OCI-LY1 (cell line): ENCODE measurements around the gene PTH1R.

Source experiments
- EZH2 ChIP-seq: fragments of 200-600 bp; sonication (generic), shearing (Covaris generic); IDR thresholded peaks from 2 replicates; pipeline ENCODE4 v1.8.0; 2017; ENCODE audit warnings: borderline replicate concordance, mixed run types, mild to moderate bottlenecking, antibody characterized with exemption, low read length, moderate library complexity, mixed read lengths
- TF ChIP-seq, protein P1 (sequence below): fragments of 200-600 bp; sonication (generic), shearing (Covaris generic); IDR thresholded peaks from 2 replicates; pipeline ENCODE4 v1.5.1; 2017; ENCODE audit warnings: mild to moderate bottlenecking, antibody characterized with exemption, low read length, moderate library complexity, mixed read lengths

DNA sequence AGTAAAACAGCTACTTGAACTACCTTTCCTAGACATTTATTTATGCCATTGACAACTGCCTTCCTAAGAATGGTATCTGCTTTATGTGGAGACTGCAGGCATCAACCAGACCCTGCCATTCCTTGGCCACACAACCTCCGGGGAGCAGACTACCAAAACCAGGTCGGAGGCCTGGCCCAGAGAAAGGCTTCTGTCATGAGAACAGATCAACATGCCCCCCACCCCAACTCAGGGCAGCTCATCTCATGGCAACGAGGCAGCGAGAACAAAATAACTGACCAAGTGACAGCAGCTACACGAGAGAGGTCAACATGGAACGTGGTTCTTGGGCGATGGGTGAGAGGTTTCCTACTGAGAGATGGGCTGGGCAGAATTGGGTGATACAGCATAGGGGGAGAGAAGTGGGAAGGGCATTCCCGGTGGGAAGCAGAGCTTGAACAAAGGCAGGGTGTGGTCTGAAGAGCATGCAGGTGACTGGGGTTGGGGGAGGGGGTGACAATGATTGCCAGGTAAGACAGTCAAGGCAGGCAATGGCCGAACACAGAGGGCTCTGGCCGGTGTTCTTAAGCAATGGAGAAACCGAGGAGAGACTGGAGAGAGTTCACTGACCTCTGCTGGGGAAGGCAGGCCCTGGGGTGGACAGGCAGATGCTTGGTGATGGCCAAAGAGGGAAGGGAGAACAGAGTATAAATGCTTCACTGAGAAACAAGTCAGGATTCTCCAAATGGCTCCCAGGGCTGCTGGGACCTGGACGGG is 65.1 kb downstream of the PTH1R start:
- TF ChIP-seq, protein P1, sequence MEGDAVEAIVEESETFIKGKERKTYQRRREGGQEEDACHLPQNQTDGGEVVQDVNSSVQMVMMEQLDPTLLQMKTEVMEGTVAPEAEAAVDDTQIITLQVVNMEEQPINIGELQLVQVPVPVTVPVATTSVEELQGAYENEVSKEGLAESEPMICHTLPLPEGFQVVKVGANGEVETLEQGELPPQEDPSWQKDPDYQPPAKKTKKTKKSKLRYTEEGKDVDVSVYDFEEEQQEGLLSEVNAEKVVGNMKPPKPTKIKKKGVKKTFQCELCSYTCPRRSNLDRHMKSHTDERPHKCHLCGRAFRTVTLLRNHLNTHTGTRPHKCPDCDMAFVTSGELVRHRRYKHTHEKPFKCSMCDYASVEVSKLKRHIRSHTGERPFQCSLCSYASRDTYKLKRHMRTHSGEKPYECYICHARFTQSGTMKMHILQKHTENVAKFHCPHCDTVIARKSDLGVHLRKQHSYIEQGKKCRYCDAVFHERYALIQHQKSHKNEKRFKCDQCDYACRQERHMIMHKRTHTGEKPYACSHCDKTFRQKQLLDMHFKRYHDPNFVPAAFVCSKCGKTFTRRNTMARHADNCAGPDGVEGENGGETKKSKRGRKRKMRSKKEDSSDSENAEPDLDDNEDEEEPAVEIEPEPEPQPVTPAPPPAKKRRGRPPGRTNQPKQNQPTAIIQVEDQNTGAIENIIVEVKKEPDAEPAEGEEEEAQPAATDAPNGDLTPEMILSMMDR, result no peak
- TF ChIP-seq EZH2, result no peak
